ENCODE measurements around the gene ANP32A. TPM values are rescaled to one million over a fixed set of nuclear protein-coding genes. Genes with fewer than 3 reads are reported as not detected.

Gene ANP32A
- total and polyA plus RNA-seq, 9 of the 15 experiments (the other 6 are each of a cell fraction or from before 2014, with no cell fraction given) = 13.2 to 656 (median 210) TPM

- TF ChIP-seq RBFOX2 (IDR thresholded peaks at IDR 0.05; ENCODE audit: low read depth, low read length) = peak; percentile 84
- TF ChIP-seq COPS2 (conservative IDR thresholded peaks at IDR 0.05) = no peak
- peak; percentile 80 for TF ChIP-seq RBBP5 (IDR thresholded peaks at IDR 0.05; ENCODE audit: borderline replicate concordance, insufficient read depth, low read length, poor library complexity, severe bottlenecking)
- TF ChIP-seq KLF13 (tag; IDR thresholded peaks at IDR 0.05; ENCODE audit: borderline replicate concordance, low read depth) = no peak
- TF ChIP-seq SP2 (IDR thresholded peaks at IDR 0.05; ENCODE audit: extremely low read depth, low read depth, low read length, poor library complexity, severe bottlenecking) = peak; percentile 92
- peak; percentile 100 for TF ChIP-seq RBM25 (IDR thresholded peaks at IDR 0.05; ENCODE audit: low read depth, low read length, severe bottlenecking)
- peak; percentile 80 for TF ChIP-seq PCBP1 (IDR thresholded peaks at IDR 0.05; ENCODE audit: low read depth, low read length, poor library complexity, severe bottlenecking)
- 0 out of 2 replicates have a peak, but pooled peaks have one; percentile 53 for TF ChIP-seq ZNF766 (CRISPR knock-in tag; conservative IDR thresholded peaks at IDR 0.05)
- TF ChIP-seq ZBTB7A (IDR thresholded peaks at IDR 0.05; ENCODE audit: borderline replicate concordance, control insufficient read depth, low read depth, low read length) = peak; percentile 11; the same call in 1 of the 2 replicates
- peak; percentile 39 for TF ChIP-seq KDM5B (IDR thresholded peaks at IDR 0.05; ENCODE audit: insufficient replicate concordance, low read depth, low read length)
- TF ChIP-seq, protein P1, sequence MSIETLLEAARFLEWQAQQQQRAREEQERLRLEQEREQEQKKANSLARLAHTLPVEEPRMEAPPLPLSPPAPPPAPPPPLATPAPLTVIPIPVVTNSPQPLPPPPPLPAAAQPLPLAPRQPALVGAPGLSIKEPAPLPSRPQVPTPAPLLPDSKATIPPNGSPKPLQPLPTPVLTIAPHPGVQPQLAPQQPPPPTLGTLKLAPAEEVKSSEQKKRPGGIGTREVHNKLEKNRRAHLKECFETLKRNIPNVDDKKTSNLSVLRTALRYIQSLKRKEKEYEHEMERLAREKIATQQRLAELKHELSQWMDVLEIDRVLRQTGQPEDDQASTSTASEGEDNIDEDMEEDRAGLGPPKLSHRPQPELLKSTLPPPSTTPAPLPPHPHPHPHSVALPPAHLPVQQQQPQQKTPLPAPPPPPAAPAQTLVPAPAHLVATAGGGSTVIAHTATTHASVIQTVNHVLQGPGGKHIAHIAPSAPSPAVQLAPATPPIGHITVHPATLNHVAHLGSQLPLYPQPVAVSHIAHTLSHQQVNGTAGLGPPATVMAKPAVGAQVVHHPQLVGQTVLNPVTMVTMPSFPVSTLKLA (conservative IDR thresholded peaks at IDR 0.05) = 0 out of 4 replicates have a peak, but pooled peaks have one; percentile 28 to 45
- TF ChIP-seq NR2C2 (CRISPR knock-in tag; IDR thresholded peaks at IDR 0.05) = no peak
- peak; percentile 62; the same call in 1 of the 2 replicates for TF ChIP-seq NR2C2 (tag; IDR thresholded peaks at IDR 0.05)
- TF ChIP-seq PBX2 (CRISPR knock-in tag; IDR thresholded peaks at IDR 0.05; ENCODE audit: low read depth) = peak; percentile 92
- TF ChIP-seq PBX2 (tag; conservative IDR thresholded peaks at IDR 0.05; ENCODE audit: low read depth) = peak; percentile 96
- TF ChIP-seq SNRNP70 (optimal IDR thresholded peaks at IDR 0.05; ENCODE audit: low read depth, low read length) = no peak
- TF ChIP-seq CHD2 (IDR thresholded peaks at IDR 0.05; ENCODE audit: low read depth, low read length) = peak; percentile 86
- peak; percentile 98 for TF ChIP-seq MBD2 (IDR thresholded peaks at IDR 0.05; ENCODE audit: borderline replicate concordance, low read depth)
- 0 out of 2 replicates have a peak, but pooled peaks have one; percentile 24 for TF ChIP-seq SRSF1 (IDR thresholded peaks at IDR 0.05; ENCODE audit: low read depth, low read length)
- TF ChIP-seq CCNT2 (IDR thresholded peaks at IDR 0.05; ENCODE audit: borderline replicate concordance, extremely low read depth, insufficient read length, low read depth, low read length) = peak; percentile 41
Observed at GRCh38 chr15:68820295-68821189, at the start of gene ANP32A (continued).

Measured in K562 (cell line).